ENCODE data around the gene IFT122.
"Not testable (repeated sequence)": the region's sequence is repeated elsewhere in the genome, so short reads cannot be mapped to it uniquely, and the experiment has no call there.

- not testable (repeated sequence) for TF ChIP-seq CTCF, PBX3 (IDR thresholded peaks at IDR 0.05)
Observed at GRCh38 chr3:129494499-129494898, 54.5 kb downstream of the IFT122 start.
